HG02938 (cell line): ENCODE results near the gene DARS1.
"Not testable (repeated sequence)": the region's sequence is repeated elsewhere in the genome, so short reads cannot be mapped to it uniquely, and the experiment has no call there.

ENCODE experiments used
- ATAC-seq: cut with Tn5 transposase; IDR thresholded peaks from one replicate; pipeline ENCODE4 v1.9.1; 2021; ENCODE audit warnings: mild to moderate bottlenecking, moderate library complexity; ENCODE audit not compliant: unreplicated experiment

DARS1 gene

DNA sequence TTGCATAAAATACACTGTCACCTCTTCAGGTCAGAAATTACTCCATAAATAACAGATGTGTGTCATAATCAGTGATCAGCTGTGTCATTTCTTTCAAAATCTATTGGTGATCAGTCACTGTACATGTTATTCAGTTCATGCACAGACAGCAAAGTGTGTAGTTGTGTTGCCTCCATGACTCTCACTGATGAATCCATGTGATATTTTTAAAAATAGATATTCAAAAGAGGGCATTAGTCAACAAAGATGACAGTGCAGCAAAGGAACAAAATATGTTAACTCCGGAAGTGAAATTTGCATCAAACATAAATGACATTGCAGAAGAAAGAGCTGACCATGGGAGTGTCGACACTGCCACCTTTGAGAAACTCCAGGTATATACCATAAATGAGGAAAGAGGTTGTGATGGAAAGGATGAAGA lies 92.0 kb downstream of the DARS1 start:
- no peak for ATAC-seq

GRCh38 chr2:135890835-135891234 lies 94.6 kb downstream of the DARS1 start:
- ATAC-seq = no peak

- ATAC-seq = no peak
Measured at GRCh38 chr2:135890149-135890548, 95.3 kb downstream of the DARS1 start.

DNA sequence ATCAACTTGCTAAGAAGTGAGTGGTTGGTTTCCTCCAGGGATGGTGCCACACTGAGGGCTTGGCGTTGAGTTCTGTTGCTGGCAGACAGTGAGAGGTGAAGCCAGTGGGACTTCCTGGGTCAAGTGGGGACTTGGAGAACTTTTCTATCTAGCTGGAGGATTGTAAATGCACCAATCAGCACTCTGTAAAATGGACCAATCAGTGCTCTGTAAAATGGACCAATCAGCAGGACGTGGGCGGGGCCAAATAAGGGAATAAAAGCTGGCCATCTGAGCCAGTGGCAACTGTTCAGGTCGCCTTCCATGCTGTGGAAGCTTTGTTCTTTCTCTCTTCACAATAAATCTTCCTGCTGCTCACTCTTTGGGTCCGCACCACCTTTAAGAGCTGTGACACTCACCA lies 96.8 kb downstream of the DARS1 start:
- ATAC-seq = not testable (repeated sequence)

- no peak for ATAC-seq
Measured at GRCh38 chr2:135885709-135886108, 99.7 kb downstream of the DARS1 start.

- no peak for ATAC-seq
Measured at GRCh38 chr2:135882415-135882814, 103.0 kb downstream of the DARS1 start.

DNA sequence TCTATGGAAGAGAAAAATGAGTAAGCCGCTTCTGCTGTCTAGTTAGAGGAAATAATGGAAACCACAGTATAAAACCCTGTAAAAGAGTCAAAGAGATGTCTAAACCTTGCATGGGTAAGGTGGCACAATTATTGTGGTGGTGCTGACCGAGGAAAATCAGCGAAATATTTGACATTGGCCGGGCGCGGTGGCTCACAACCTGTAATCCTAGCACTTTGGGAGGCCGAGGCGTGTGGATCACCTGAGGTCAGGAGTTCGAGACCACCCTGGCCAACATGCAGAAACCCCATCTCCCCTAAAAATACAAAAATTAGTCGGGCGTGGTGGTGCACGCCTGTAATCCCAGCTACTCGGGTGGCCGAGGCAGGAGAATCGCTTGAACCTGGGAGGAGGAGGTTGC lies 108.7 kb downstream of the DARS1 start:
- not testable (repeated sequence) for ATAC-seq

GRCh38 chr2:135876066-135876711 lies 109.2 kb downstream of the DARS1 start, which contains the start of gene MCM6:
TSS of gene MCM6 (minus strand) at chr2:135876443. CDS start at chr2:135876365, 78 bp downstream.
- peak; percentile 85 for ATAC-seq

DNA sequence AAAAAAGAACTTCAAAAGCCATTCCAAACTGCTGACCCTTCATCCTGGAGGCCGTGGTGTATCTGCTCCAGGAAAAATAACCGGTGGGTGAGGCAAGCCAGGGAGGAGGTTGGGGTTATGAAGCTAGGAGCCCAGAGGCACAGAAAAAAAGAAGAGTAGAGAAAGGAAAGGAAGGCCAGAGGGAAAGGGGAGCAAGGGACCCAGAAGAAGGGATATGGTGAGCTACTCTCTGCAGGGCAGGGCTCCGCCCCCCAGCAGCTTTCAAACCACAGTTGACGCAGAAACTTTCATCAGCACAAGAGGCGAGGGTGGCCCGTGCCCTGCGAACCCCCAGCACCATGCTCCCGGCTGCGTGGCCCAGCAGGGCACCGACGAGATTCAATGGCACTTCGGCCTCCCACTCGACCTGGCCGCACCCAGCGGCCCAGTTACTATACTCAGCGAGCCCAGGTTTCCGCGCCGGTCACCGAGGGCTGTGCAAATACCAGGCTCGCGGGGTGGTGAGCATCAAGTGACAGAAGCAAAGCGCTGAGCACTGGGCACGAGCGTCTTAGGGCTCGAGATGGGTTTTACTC lies 109.8 kb downstream of the DARS1 start:
- ATAC-seq = peak; percentile 63

GRCh38 chr2:135874777-135875365 lies 110.6 kb downstream of the DARS1 start:
- no peak for ATAC-seq

GRCh38 chr2:135870571-135870970 lies 114.9 kb downstream of the DARS1 start:
- ATAC-seq = peak; percentile 71

GRCh38 chr2:135863233-135863632 lies 122.2 kb downstream of the DARS1 start:
- no peak for ATAC-seq

- ATAC-seq = no peak
Measured at GRCh38 chr2:135862718-135863117, 122.7 kb downstream of the DARS1 start.
